ENCODE data around the gene CAMK2N1. TPM values are rescaled to one million over a fixed set of nuclear protein-coding genes. Genes with fewer than 3 reads are reported as not detected.
A peak's percentile ranks its signal among the peaks of the same experiment; 100 is the strongest.
"Not testable (repeated sequence)": the region's sequence is repeated elsewhere in the genome, so short reads cannot be mapped to it uniquely, and the experiment has no call there.

Gene CAMK2N1
- total RNA-seq, result 18.6 and 35.8 TPM in 2 replicates

DNA sequence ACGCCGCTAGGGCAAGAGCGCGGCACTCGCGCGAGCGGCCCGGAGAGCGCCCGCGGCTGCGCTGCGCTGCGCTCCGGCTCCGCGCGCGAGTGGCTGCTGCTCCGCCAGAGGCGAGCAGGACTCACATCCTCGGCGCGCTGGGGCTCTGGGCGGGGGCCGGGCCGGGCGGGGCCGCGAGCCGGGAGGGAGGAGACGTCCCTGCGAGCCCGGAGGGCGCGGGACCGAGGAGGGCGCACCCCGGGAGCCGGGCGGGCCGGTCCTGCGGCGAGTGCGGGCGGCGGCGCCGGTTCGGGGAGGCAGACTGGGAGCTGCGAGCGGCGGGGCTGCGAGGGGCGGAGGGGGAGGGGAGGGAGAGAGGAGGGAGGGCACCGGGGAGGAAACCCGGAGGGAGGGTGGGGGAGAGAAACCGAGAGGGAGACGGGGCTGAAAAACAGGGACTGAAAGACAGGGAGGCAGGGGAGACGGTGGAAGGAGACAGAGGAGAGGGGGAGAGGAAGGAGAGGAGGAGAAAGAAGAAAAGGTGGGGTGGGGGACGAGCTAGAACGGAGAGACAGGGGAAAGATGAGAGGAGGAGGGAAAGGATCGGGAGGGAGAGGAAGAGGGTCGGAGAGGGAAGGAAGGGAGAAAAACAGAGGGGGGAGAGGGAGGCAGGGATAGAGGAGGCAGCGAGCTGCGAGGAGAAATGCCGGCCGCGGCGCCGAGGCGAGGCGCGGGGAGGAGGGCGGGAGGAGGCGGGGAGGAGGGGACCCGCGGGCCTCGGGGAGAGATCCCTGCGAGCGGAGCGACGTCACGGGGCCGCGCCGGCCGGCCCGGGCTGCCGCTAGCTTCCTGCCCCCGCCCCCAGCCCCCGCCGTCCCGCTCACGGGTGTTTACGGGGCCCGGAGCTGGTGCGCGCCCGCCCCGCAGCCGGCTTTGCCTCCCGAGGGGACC lies at the start of gene CAMK2N1:
TSS of gene CAMK2N1 (minus strand) at position 684 of the 930 bp plus-strand sequence. CDS start 831 bp downstream, outside the sequence.
- no peak for DNase-seq (ENCODE audit: low read depth)

- no peak for DNase-seq (ENCODE audit: low read depth)
Measured at GRCh38 chr1:20534659-20535417, 48.8 kb upstream of the CAMK2N1 start.

GRCh38 chr1:20533635-20534034 lies 47.6 kb upstream of the CAMK2N1 start:
- DNase-seq (ENCODE audit: low read depth), result peak; percentile 15

DNA sequence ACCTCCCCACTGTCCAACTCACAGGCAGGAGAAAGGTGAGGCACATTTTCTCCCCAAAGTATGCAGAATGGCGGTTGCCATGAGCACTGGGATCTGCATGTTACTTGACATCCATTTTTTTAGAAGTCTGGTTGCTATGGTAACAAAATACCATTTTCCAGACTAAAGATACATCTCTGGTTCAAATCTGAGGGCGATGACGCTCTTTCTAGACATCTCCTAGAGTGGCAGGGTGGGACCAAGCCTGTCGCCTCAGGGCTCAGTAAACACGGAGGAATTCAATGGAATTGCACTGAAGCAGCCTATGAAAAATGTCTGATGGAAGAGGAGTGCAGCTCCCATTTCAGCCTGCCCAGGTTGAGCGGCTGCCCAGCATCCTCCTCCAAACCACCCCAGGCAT lies 44.9 kb upstream of the CAMK2N1 start:
- DNase-seq (ENCODE audit: low read depth), result no peak

GRCh38 chr1:20530306-20530705 lies 44.3 kb upstream of the CAMK2N1 start:
- DNase-seq (ENCODE audit: low read depth), result no peak

GRCh38 chr1:20528221-20528620 lies 42.2 kb upstream of the CAMK2N1 start:
- DNase-seq (ENCODE audit: low read depth), result no peak

DNA sequence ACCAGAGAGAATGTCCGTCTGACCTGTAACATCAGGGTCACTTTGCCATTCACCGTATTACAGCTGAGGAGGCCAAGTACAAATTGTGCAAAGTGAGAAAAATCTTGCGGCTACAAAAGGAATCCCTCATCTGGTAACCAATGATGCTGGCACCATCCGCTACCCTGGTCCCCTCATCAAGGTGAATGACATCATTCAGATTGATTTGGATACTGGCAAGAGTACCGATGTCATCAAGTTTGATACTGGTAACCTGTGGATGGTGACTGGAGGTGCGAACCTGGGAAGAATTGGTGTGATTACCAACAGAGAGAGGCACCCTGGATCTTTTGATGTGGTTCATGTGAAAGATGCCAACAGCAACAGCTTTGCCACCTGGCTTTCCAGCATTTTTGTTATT lies 40.3 kb upstream of the CAMK2N1 start:
- DNase-seq (ENCODE audit: low read depth), result no peak

DNA sequence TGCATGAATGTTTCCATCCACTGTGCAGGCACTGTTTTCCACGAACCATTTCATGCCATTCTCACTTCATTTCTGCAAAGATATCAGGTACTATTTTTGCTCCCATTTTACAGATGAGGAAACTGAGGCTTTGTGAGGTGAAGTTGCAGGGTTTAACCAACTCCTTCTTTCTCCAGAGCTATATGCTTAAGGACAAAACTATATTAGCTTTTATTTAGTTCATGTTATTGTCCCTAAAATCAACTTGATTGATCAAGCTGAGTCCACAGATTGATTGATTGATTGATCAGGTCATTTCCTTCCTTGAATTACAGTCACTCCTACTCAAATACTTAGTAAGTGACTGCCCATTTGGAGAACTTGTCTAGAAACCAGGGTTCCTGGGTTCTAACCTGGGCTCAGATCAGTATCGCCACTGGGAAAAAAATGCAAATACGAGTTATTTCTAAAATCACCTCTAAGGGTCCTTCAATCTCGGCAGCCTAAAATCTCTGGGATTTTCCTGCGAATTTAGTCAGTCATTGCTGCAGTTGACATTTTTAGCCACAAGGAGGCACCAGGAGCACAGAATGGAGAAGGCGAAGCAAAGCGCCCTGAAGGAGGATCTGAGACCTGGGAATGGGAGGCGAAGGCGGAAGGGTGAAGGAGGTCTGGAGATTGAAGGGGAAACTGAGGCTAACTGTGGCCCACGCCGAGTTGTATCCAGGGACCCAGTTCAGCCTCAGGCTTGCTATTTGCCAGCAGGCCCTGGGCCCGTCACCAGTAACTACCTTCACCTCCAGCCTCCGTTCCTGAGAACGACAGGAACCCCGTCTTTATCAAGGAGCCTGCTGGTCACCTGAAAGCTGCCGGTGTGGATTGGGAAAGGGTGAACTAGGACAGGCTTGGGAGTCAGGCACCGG lies 36.2 kb upstream of the CAMK2N1 start:
- DNase-seq (ENCODE audit: low read depth), result peak; percentile 69

DNA sequence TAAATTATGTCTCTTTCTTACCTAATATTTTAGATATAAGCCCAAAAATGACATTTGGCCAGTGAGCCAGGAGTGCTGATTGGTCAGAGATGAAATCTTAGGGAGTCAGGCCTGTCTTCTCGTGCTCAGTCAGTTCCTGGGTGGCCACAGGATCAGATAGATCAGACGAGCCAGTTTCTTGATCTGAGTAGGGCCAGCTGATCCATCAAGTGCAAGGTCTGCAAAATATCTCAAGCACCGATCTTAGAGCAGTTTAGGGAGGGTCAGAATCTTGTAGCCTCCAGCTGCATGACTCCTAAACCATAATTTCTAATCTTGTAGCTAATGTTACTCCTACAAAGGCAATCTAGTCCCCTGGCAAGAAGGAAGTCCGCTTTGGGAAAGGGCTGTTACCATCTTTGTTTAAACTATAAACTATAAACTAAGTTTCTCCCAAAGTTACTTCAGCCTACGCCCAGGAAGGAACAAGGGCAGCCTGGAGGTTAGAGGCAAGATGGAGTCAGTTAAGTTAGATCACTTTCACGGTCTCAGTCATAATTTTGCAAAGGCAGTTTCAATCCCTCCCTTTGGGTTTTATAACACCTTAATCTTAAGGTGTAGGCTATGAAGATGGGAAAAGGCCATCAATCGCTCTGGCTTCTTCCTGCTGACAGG lies 33.7 kb upstream of the CAMK2N1 start:
- not testable (repeated sequence) for DNase-seq (ENCODE audit: low read depth)

- DNase-seq (ENCODE audit: low read depth), result peak; percentile 39
Measured at GRCh38 chr1:20511518-20512428, 25.8 kb upstream of the CAMK2N1 start.

GRCh38 chr1:20508411-20508771 lies 22.4 kb upstream of the CAMK2N1 start:
- DNase-seq (ENCODE audit: low read depth), result no peak

- DNase-seq (ENCODE audit: low read depth), result peak; percentile 85
Measured at GRCh38 chr1:20507564-20508410, 21.8 kb upstream of the CAMK2N1 start, which contains the start of gene MUL1. TSS of gene MUL1 (minus strand) at chr1:20508151. CDS start at chr1:20508024, 127 bp downstream.

- DNase-seq (ENCODE audit: low read depth), result no peak
Measured at GRCh38 chr1:20507248-20507563, 21.2 kb upstream of the CAMK2N1 start.

DNA sequence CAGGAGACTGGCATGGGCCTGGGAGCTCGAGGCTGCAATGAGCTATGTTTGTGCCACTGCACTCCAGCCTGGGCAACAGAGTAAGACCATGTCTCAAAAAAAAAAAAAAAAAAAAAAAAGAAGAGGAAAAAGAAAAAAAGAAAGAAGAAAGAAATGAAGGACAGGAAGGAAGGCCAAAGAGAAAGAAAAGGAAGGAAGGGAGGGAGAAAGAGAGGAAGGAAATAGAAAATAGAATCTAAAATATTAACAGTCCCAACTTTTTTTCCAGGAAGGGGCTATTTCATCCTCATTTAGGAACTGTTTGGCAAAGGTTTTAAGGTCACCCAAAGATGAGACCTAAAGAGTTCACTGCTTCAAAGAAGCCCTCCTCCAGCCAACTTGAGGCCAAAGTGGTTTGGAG lies 19.5 kb upstream of the CAMK2N1 start:
- no peak for DNase-seq (ENCODE audit: low read depth)

GRCh38 chr1:20500716-20501115 lies 14.7 kb upstream of the CAMK2N1 start:
- DNase-seq (ENCODE audit: low read depth), result no peak

DNA sequence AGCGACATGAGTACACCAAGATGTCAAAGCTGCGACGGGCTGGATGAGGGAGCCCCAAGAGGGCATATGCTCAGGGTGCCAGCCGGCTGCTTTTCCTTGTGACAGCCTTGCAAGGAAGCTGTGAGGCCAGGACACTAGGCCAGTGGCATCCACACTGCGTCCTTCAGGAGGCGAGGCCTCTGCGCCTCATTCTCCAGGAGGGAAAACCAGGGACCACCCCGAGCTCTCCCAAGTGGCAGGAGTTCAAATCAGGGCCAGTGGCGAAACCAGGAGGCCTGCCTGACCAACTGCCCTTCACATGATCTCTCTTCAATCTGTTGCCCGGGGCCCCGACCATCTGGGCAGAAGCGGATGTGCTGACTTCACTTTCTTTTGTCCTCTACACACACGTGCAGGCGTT lies 13.7 kb upstream of the CAMK2N1 start:
- DNase-seq (ENCODE audit: low read depth), result no peak

DNA sequence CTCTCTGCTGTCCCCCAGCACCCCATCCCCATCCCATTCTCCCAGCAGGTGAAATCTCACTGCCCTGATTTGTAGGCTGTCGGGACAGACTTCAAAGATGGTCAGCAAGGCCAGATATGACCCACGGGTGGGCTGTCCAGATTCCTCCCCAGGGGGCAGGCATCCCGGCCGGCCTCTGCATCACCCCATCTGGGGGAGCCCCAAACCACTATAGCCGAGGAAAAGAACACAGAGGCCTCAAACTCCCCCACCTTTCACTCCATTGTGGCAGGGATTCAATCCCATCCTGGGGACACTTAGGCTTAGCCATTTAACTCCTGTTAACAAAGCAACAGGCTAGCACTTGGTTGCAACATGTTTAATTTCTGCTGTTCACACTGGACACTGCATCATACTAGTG lies 13.1 kb upstream of the CAMK2N1 start:
- DNase-seq (ENCODE audit: low read depth), result no peak

DNA sequence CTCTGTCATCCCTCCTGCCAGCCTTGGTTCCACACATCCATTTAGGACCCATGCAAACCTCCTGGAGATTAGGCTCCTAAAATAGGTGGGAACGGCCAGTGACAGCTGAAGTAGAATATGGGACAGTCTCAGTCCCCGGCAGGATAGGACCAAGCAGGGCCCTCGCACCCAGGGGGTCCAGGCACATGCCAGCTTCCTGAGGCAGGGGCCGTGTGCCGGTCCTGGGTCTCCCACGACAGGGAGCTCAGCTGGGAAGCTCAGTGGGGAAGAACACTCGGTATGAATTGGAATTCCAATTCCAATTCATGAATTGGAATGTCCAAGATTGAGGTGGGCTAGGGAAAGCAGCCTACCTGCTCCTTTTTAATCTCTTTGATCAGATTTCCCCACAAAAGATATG lies 12.1 kb upstream of the CAMK2N1 start:
- DNase-seq (ENCODE audit: low read depth), result no peak

- DNase-seq (ENCODE audit: low read depth), result no peak
Measured at GRCh38 chr1:20497506-20497905, 11.5 kb upstream of the CAMK2N1 start.

All from renal cortical epithelial cell (primary cell).